GM18909 (cell line): ENCODE data around the gene RPL10.

Experiments used
- ATAC-seq: cut with Tn5 transposase; IDR thresholded peaks from one replicate; pipeline ENCODE4 v1.9.1; 2021; ENCODE audit warnings: mild to moderate bottlenecking; ENCODE audit not compliant: unreplicated experiment, poor library complexity

The RPL10 gene

DNA sequence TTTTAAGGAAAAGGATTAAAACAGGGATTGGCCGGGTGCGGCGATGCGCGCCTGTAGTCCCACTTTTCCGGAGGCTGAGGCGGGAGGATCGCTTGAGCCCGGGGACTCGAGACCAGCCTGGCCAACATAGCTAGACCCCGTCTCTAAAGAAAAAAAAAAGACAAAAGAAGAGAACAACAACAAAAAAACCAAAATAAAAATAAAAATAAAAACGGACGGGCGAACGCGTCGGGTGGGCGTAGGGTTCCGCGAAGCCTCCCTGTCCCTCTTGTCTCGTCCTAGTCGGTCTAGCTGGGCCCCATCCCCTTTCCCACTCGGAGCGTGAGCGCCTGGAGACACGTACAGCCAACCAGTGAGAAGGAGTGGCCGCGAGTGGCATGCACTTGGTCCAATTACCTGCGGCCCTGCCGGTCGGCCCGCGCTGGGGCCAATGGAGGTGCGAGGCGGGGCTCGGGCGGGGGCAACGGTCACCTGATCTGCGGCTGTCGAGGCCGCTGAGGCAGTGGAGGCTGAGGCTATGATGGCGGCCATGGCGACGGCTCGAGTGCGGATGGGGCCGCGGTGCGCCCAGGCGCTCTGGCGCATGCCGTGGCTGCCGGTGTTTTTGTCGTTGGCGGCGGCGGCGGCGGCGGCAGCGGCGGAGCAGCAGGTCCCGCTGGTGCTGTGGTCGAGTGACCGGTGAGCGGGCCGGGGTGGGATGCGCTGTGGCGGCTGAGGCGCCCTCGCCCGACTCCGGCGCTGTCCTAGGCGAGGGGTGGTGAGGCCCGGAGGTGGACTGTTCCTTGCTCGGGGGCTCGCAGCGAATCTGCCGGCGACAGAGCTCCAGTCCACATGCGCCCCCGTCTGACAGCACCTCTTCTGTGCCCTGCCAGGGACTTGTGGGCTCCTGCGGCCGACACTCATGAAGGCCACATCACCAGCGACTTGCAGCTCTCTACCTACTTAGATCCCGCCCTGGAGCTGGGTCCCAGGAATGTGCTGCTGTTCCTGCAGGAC lies 30.3 kb downstream of the RPL10 start, which contains the start of gene ATP6AP1:
Gene ATP6AP1, plus strand, starts transcription at position 502 of the 996 bp plus-strand sequence. Its CDS starts 16 bp downstream, at position 518.
- peak; percentile 97 for ATAC-seq

DNA sequence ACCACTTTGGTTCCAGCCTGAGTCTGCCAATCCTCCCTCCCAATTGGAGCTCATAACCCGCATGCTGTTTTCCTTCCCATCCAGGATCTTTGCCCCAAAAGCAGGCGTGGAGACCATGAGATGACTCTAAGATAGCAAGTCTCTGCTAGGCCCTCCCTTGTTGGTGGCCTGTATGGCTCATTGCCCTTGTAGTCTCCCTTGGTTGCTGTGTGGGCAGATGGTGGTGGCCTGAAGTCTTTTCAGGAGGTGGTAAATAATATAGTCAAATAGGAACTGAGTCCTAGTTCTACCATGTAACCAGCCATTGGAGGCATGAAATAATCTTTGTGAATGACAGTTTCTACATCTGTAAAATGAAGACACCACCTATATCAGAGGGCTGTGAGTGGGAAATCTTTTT lies 31.5 kb downstream of the RPL10 start:
- no peak for ATAC-seq

DNA sequence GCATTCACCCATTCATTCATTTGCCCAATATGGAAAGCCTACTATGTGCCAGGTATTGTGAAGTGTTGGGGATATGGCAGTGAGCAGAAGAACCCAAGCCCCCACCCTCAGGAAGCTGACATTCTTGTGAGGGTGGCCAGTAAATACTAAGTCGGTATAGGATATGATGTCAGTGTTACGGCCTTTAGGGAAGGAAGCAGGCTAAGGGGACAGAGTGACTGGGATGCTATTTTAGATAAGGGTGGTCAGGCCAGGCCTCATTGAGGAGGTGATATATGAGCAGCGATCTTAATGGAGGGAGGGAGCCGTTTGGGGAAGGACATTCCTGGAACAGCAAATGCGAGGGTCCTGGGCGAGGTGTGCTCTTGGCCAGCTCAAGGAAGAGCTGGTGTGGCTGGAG lies 32.3 kb downstream of the RPL10 start:
- no peak for ATAC-seq

DNA sequence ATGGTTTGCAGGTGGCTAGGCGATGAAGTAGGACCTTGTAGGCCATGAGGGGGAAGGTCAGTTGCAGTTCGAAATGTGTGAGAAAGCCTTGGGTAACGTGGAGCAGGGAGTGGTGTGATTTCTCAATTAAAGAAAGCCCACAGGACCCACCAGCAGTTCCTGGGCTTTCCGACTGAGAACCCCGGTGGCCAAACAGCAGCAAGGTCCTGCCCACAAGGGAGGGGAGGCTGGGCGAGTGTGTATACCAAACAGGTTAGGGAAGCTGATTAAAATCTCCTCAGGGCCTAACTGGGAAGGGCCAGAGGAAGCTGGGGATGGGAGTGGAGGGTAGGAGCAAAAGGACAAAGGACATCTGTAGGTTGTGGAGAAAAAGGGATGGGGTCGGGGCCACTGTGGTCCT lies 32.7 kb downstream of the RPL10 start:
- no peak for ATAC-seq

DNA sequence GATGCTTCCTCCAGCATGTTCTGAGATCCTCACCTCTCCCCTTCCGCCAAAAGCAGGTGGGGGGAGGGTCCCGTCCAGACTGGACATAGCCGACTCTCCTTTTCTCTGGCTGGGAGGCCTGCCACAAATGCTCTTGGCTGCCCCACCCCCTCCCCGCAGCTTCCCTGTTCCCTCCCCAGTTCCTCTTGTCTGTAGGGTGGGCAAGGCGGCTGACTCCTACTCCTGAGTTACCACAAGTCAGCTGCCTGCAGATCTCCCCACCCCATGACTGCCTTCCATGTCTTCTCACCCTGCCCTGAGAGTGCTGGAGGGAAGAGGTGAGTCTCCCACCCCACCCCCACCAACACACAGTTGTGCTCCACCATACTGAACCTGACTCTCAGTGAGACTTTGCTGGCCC lies 33.2 kb downstream of the RPL10 start:
- ATAC-seq: no peak

DNA sequence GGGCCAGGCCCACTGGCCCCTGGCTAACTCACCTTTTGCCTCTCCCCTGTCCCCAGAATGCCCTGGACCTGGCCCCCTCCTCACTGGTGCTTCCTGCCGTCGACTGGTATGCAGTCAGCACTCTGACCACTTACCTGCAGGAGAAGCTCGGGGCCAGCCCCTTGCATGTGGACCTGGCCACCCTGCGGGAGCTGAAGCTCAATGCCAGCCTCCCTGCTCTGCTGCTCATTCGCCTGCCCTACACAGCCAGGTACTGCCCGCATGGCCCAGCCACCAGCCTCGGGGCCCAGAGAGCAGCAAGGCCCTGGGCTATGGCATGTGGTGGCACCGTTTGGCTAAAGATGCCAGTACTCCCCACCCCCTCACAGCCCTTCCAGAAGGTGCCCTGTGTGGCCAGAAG lies 34.0 kb downstream of the RPL10 start:
- no peak for ATAC-seq

DNA sequence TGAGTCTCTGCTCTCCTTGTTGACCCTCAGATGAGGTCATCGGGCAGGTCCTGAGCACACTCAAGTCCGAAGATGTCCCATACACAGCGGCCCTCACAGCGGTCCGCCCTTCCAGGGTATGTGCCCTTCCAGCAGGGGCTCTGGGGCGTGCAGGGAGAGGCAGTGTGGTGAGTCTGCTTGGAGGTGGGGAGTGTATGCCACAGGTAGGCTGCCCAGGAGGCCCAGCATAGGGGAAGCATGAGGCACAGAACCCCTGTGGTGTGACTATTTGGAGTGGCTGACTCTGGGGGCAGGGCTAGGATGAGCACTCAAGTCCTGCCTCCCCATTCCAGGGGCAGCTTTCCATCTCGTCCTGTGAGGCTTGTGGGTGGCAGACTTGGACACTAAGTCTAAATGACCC lies 35.4 kb downstream of the RPL10 start:
- ATAC-seq: no peak

DNA sequence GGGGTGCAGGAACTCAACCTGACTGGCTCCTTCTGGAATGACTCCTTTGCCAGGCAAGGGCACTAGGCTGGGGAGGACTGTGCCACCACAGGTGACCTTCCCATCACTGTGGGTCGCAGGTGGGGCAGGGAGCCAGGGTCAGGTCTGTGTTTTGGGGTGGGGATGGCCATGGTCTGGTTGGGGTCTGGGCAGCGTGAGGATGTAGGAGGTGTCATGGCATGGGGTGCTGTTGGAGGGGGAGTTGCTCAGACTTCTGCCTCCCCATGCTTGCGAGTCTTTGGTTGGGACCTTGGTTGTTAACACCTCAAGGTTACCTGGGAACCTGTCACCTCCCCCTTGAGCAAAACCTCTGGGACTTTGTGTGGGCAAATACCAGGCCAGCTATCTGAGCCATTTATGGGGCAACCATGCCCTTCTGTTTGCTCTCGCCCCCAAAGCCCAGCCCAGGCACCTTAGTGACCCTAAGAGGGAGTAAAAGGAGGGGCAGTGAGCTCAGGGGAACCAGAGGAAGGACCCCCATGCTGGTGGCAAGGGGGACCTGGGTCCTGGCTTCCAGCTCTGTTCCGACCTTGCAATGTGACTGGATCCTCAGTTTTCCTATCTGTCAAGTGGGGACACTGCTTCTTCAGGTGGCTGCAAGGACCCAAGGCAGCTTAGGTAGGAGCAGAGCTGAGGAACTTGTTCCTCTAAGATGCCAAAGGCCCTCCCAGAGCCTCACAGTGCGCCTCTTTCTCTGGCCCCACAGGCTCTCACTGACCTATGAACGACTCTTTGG lies 36.4 kb downstream of the RPL10 start:
- no peak for ATAC-seq

DNA sequence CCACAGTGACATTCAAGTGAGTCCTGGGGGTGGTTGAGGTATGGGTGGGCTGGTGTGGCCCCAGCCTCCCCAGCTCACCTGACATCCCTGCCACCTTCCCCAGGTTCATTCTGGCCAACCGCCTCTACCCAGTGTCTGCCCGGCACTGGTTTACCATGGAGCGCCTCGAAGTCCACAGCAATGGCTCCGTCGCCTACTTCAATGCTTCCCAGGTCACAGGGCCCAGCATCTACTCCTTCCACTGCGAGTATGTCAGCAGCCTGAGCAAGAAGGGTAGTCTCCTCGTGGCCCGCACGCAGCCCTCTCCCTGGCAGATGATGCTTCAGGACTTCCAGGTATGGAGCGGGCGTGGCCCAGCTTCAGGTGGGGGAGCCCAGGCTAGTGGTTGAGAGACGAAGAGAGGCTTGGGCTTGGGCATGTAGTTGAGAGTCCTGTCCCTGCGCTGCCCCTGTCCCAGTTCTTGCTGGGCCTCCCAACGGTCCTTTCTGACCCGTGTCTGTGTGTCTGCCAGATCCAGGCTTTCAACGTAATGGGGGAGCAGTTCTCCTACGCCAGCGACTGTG lies 37.1 kb downstream of the RPL10 start:
- no peak for ATAC-seq

DNA sequence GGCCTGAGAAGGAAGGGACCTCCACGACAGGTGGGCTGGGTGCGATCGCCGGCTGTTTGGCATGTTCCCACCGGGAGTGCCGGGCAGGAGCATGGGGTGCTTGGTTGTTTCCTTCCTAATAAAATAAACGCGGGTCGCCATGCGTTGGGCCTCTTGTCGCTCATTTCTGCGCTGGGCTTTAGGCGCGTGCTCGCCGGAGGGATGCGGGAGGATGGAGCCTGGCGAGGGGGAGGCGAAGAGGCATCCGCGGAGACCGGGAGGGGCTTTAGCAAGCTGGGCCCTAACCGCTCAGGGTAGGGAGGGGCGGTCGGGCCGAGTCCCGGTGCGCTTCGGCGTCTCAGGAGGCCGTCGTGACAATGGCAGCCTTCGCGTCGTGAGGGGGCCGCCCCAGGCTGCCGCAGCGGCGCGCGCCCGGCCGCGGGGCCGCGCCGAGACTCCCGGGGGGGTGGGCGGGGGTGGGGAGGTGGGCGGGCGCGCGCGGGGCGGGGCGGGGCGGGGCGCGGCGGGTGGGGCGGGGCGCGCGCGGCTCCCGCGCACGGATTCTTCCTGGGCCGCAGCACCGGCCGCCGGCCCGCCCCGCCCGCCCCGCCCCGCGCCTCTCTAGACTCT lies 38.3 kb downstream of the RPL10 start:
- ATAC-seq: no peak

DNA sequence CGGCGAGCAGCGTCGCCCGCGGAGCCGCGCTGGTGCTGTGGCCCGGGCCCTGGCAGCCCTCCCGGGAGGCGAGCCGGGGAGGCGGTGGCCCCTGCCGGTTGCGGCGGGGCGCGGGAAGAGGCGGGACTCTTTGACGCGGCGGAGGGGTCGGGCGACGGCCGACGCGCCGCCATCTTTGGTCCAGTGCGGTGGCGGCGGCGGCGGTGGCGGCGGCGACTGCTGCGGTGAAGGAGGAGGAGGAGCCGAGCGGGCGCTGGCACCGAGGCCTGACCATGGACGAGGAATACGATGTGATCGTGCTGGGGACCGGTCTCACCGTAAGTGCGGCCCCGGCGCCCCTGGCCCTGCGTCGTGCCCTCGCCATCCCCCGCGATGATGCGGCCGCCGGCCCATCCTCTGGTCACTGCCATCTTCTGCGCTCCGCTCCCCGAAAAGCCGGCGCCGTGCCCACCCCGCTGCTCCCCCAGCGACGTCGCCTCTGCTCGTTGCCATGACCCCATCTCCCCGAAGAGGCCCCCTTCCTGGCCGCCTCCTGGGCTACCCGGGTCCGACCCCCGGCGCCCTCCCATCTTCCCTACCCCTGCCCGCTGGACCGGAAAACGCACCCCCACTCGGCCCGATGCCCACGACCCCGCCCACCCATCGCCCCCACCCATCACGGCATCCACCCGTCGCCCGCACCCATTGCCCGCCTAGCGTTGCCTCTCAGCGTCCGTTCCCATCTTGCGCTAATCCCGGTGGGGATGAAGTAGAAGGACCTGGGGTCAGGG lies 39.0 kb downstream of the RPL10 start, which contains the start of gene GDI1:
Gene GDI1, plus strand, starts transcription at position 172 of the 770 bp plus-strand sequence. Its CDS starts 101 bp downstream, at position 273.
- no peak for ATAC-seq

DNA sequence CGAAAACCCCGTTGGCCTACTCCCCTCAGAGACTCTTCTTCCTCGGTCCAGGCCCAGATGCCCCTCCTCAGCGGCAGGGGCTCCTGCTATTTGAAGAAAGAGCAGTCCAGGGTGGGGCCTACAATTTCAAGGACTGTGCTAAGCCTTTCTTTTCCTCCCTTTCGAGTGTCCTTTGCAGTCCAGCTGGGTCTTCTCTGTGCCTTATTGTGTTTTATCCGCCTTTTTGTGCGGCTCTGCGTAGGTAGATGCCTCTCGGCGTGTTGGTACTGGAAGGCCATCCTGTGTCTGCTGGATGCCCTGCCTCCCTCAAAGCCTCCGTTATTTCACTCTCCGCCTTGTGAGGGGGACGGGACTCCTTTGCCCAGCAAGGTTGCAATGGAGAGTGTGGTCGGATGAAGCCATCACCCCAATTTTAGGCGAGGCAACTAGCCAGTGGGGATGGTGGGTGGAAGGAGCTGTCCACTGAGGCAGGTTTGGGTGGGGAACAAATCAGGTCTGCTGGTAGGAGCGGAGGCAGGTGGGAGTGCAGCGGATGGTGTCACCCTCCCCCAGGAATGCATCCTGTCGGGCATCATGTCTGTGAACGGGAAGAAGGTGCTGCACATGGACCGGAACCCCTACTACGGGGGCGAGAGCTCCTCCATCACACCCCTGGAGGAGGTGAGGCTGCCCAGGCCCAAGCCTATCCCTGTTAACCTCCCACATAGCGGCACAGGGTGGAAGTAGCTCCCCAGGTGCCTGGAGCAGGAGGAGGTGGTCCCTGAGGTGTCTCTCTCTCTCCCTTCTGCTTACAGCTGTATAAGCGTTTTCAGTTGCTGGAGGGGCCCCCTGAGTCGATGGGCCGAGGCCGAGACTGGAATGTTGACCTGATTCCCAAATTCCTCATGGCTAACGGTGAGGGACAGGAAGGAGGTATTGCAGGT lies 40.1 kb downstream of the RPL10 start:
- no peak for ATAC-seq

DNA sequence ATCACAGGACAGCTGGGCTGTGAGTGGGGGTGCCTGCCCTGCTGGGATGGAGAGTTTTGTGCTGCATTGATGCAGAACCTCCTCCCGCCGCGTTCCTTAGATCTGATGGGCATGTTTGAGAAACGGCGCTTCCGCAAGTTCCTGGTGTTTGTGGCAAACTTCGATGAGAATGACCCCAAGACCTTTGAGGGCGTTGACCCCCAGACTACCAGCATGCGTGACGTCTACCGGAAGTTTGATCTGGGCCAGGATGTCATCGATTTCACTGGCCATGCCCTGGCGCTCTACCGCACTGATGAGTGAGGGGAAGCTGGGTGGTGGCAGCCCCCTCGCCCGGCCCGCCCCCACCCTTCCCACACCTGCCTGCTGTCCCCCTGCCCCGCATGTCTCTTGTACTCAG lies 41.7 kb downstream of the RPL10 start:
- no peak for ATAC-seq

DNA sequence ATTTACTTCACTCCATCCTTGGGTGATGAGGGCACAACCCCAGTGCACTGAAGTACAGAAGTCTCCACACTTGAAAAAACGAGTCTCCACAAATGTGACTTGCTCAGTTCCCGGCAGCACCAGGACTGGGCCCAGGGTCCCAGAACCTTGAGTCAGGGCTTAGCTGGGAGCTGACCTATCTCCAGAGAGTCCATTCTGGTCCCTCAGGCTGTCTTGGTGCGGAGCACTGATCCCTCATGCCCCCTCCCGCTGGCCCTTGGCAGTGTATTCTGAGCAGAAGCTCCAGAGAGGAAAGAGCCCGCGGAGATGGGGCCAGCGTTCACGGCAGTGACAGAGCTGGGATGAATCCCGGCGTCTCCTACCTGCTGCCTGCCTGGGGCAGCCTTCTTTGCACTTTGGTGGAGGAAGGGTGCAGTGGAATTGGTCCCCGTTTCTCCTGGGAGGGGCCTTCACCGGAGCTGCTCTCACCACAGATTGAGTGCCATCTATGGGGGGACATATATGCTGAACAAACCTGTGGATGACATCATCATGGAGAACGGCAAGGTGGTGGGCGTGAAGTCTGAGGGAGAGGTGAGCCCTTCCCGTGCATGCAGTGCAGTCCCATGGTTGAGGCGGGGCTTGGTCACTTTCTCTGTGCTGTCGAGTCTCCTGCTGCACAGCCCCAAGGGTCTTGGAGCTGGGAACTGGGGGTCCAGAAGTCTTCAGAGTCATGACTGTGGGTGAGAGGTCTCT lies 42.6 kb downstream of the RPL10 start:
- ATAC-seq: no peak

DNA sequence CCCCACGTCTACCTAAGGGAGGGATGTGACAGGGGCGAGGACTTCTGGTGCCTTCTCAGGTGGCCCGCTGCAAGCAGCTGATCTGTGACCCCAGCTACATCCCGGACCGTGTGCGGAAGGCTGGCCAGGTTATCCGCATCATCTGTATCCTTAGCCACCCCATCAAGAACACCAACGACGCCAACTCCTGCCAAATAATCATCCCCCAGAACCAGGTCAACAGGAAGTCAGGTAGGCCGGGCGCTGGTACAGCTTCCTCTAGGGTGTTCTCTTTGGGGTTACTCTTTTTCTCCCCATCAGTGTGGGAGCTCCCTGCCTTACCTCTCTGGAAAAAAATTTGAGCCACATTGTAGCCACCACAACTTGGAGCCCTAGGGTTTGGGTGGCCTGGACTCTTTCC lies 43.4 kb downstream of the RPL10 start:
- no peak for ATAC-seq

DNA sequence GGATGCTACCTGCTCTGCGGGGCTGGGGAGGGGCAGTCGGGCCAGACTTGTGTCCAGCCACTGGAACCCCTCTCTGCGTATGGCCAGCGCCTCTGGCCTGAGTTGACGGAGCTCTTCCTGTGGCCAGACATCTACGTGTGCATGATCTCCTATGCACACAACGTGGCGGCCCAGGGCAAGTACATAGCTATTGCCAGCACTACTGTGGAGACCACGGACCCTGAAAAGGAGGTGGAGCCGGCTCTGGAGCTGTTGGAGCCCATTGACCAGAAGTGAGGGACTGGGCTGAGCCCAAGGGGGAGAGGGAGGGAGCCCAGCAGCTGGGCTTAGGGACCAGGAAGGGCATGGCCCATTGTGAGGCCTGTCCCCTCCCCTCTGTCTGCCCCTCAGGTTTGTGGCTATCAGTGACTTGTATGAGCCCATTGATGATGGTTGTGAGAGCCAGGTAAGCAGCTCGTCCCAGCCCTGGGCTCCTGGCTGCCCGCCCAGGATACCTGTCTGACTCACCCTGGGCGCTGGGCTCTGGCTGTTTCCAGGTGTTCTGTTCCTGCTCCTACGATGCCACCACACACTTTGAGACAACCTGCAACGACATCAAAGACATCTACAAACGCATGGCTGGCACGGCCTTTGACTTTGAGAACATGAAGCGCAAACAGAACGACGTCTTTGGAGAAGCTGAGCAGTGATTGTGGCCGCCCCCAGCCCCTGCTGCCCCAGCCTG lies 44.0 kb downstream of the RPL10 start:
- ATAC-seq: no peak

DNA sequence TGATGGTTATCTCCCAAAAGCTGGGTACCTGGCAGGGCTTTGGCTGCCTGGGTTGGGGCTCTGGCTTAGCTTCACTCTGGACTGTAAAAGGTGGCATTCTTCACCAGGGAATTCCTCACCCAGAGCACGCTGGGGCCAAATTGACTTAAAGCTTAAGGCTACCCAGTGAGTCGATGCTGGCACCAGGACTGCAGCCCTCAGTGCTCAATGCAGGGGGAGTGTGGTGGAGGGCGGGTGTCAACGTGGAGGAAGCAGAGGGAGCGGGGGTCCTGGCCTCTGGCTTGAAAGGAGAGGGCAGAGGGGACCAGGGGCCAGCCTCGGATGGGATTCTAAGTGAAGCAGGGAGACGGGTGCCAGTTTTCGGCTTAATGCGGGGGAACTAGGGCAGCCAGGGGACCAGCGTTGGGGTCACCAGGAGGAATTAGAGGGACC lies 45.3 kb downstream of the RPL10 start:
- no peak for ATAC-seq
